ENCODE data around the gene PRDM2. TPM values are rescaled to one million over a fixed set of nuclear protein-coding genes. Genes with fewer than 3 reads are reported as not detected.

Gene PRDM2
- total RNA-seq, 1 donor from 2014 or later: 13.9 TPM

GRCh38 chr1:13798120-13798519 is 98.1 kb downstream of the PRDM2 start:
- TF ChIP-seq CTCF (IDR thresholded peaks at IDR 0.05; ENCODE audit: insufficient read depth, low read length, poor library complexity, severe bottlenecking): no peak
- Histone ChIP-seq H3K4me3 (ENCODE audit: low read depth, low read length) (no peak overlapping the region), H3K36me3 (ENCODE audit: control insufficient read depth, insufficient read depth, low read length) (no peaks in the 10 kb centered on the region), H3K27me3 (ENCODE audit: control insufficient read depth, insufficient read depth, low read length) (no peaks in the 10 kb centered on the region)
- DNase-seq (ENCODE audit: low read depth): no peak

- no peak for TF ChIP-seq CTCF (IDR thresholded peaks at IDR 0.05; ENCODE audit: insufficient read depth, low read length, poor library complexity, severe bottlenecking)
- Histone ChIP-seq H3K36me3 (ENCODE audit: control insufficient read depth, insufficient read depth, low read length) (no peaks in the 10 kb centered on the region), H3K4me3 (ENCODE audit: low read depth, low read length) (no peak overlapping the region), H3K27me3 (ENCODE audit: control insufficient read depth, insufficient read depth, low read length) (no peaks in the 10 kb centered on the region)
- DNase-seq (ENCODE audit: low read depth): no peak
Measured at GRCh38 chr1:13799502-13800283, 99.7 kb downstream of the PRDM2 start.

GRCh38 chr1:13801232-13801631 is 101.2 kb downstream of the PRDM2 start:
- Histone ChIP-seq H3K36me3 (ENCODE audit: control insufficient read depth, insufficient read depth, low read length) (no peaks in the 10 kb centered on the region), H3K27me3 (ENCODE audit: control insufficient read depth, insufficient read depth, low read length) (no peaks in the 10 kb centered on the region), H3K4me3 (ENCODE audit: low read depth, low read length) (no peak overlapping the region)
- no peak for TF ChIP-seq CTCF (IDR thresholded peaks at IDR 0.05; ENCODE audit: insufficient read depth, low read length, poor library complexity, severe bottlenecking)
- no peak for DNase-seq (ENCODE audit: low read depth)

- Histone ChIP-seq H3K27me3 (ENCODE audit: control insufficient read depth, insufficient read depth, low read length) (no peaks in the 10 kb centered on the region), H3K4me3 (ENCODE audit: low read depth, low read length) (no peak overlapping the region), H3K36me3 (ENCODE audit: control insufficient read depth, insufficient read depth, low read length) (no peaks in the 10 kb centered on the region)
- no peak for TF ChIP-seq CTCF (IDR thresholded peaks at IDR 0.05; ENCODE audit: insufficient read depth, low read length, poor library complexity, severe bottlenecking)
- DNase-seq (ENCODE audit: low read depth): no peak
Measured at GRCh38 chr1:13801655-13802486, 101.9 kb downstream of the PRDM2 start.

- TF ChIP-seq CTCF (IDR thresholded peaks at IDR 0.05; ENCODE audit: insufficient read depth, low read length, poor library complexity, severe bottlenecking): no peak
- H3K36me3 ChIP-seq (ENCODE audit: control insufficient read depth, insufficient read depth, low read length): no peaks in the 10 kb centered on the region
- no peaks in the 10 kb centered on the region for H3K27me3 ChIP-seq (ENCODE audit: control insufficient read depth, insufficient read depth, low read length)
- no peak overlapping the region for H3K4me3 ChIP-seq (ENCODE audit: low read depth, low read length)
- no peak for DNase-seq (ENCODE audit: low read depth)
Measured at GRCh38 chr1:13802782-13803545, 103.0 kb downstream of the PRDM2 start.
